Colonic mucosa (tissue), 4 donors: ENCODE measurements around the gene PUM1. TPM values are rescaled to one million over a fixed set of nuclear protein-coding genes. Genes with fewer than 3 reads are reported as not detected.
"Not testable (repeated sequence)": the region's sequence is repeated elsewhere in the genome, so short reads cannot be mapped to it uniquely, and the experiment has no call there.

Experiments
- DNase-seq: peaks from one replicate; pipeline ENCODE4 v3.0.0-alpha.2; 2020
- H3K27ac ChIP-seq: fragments of 200-600 bp; one replicate; pipeline ENCODE4 v1.8.0; 2021
- H3K27me3 ChIP-seq: fragments of 200-600 bp; one replicate; pipeline ENCODE4 v1.8.0; 2021
- H3K36me3 ChIP-seq: fragments of 200-600 bp; one replicate; pipeline ENCODE4 v1.8.0; 2021
- H3K4me1 ChIP-seq: fragments of 200-600 bp; one replicate; pipeline ENCODE4 v1.8.0; 2021; ENCODE audit warnings: mild to moderate bottlenecking
- H3K4me3 ChIP-seq: fragments of 200-600 bp; one replicate; pipeline ENCODE4 v1.8.0; 2021
- H3K9ac ChIP-seq, 2 donors: one replicate each; pipeline ENCODE4 v1.7.0; 2013; ENCODE audit warnings: control low read depth in 2 of 2, low read depth in 2 of 2, low read length in 2 of 2
- H3K9me3 ChIP-seq: fragments of 200-600 bp; one replicate; pipeline ENCODE4 v1.8.0; 2021
- CTCF ChIP-seq: fragments of 200-600 bp; IDR thresholded peaks from one replicate; pipeline ENCODE4 v1.8.0; 2022; ENCODE audit warnings: antibody characterized with exemption, mild to moderate bottlenecking
- intact Hi-C: fragments of 100-400 bp; cut with DNase I; formaldehyde crosslinking; loops from one replicate; pipeline ENCODE4 v1.14.1; 2022
- total RNA-seq, 2 donors: library from RNA; stranded (reverse); fragmentation: NEBNext Ultra II Directional in 1 of 2; extraction: Animal tissue kit (Norgen Biotek cat#: 25700) in 1 of 2; gene quantifications; one replicate each; pipeline ENCODE4 v1.2.1, GENCODE V29; 2021
- donor health status: healthy.
- donor health status: DM: no; HTN: no; CAD: no.
- donor health status: DM: no; HTN: no; CAD: no.

PUM1 gene
- total RNA-seq, 2 donors from 2014 or later: 119 to 124 TPM

DNA sequence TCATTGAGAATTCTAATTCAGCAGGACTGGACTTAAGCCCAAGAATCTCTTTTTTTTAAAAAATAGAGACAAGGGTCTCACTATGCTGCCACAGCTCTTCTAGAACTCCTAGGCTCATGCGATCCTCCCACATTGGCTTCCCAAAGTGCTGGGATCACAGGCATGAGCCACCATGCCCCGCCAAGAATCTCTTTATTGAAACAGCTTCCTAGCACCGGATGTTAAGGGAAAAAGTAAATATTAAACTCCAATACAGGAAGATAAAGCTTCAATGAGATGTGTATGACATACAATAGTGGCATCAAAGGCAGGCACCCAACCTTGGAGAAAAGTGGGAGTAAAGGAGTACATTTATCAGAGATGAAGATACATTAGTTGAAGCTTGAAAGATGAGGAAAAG, 25.5 kb downstream of the PUM1 start:
- DNase-seq: no peak
- no peak for TF ChIP-seq CTCF
- intact Hi-C loops: no loop called here
- no peak overlapping the region for H3K27ac ChIP-seq
- H3K27me3 ChIP-seq: no peaks in the 10 kb centered on the region
- H3K9ac ChIP-seq: no peak overlapping the region
- peaks cover 4% of the 10 kb centered on the region for H3K4me1 ChIP-seq
- H3K36me3 ChIP-seq: no peaks in the 10 kb centered on the region
- H3K9me3 ChIP-seq: no peaks in the 10 kb centered on the region
- no peak overlapping the region for H3K4me3 ChIP-seq

GRCh38 chr1:31038935-31039334, 26.6 kb downstream of the PUM1 start:
- intact Hi-C loops, H3K9me3 ChIP-seq, DNase-seq, H3K36me3 ChIP-seq, H3K9ac ChIP-seq, H3K27ac ChIP-seq, H3K4me1 ChIP-seq, H3K27me3 ChIP-seq, H3K4me3 ChIP-seq: not testable (repeated sequence)

DNA sequence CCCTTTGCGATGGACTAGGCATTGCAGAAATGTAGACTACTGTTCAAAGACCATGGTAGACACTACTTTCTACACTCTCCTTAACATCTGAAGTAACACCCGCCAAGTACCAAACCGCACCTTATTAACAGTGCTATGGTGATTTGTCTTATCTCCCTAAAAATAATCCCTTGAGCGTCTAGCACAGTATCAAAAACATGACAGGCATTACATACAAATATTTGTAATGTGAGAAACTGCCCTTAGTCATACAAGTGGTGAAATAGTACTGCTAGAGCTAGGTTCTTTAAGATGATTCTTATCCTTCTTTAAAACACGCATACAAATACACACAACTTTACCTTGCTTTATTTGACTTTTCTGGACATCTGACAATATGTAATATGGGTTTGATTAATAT, 27.2 kb downstream of the PUM1 start:
- peaks cover 4% of the 10 kb centered on the region for H3K4me1 ChIP-seq
- DNase-seq: no peak
- H3K27ac ChIP-seq: no peak overlapping the region
- TF ChIP-seq CTCF: no peak
- no peak overlapping the region for H3K4me3 ChIP-seq
- no peaks in the 10 kb centered on the region for H3K9me3 ChIP-seq
- no peak overlapping the region for H3K9ac ChIP-seq
- no peaks in the 10 kb centered on the region for H3K36me3 ChIP-seq
- intact Hi-C loops: no loop called here
- no peaks in the 10 kb centered on the region for H3K27me3 ChIP-seq

DNA sequence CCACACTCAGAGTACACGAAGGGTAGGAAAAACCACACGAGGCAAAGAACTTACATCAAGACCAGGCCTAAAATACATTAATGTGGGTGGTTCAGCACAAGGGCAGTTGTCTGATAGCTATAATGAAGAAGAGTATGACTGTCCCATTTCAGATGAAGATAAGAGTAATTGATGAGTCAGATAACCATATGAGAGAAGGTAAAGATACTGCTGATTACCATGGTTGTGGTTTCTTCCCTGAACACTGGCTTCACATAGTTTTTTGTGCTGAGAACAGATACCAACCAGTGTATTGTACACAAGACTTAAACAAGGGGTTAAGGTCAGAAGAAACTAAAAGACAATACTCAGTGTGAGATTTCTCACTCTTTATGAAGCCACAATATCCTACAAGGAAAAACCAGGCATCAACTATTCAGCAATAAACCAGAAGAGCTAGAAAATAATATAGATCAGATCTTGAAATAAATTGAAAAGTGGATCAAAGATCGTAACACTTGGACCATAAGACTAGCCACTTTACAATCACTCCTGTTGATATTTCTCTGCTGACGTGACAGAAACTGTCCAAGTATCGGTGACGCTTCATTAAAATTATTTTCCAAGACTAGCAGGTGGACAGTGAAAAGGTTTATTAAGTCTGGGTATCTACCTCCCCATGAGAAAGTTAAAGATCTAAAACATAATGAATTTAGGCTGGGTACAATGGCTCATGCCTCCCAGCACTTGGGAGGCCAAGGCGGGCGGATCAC, 28.6 kb downstream of the PUM1 start:
- Histone ChIP-seq H3K36me3 (no peaks in the 10 kb centered on the region), H3K9me3 (no peaks in the 10 kb centered on the region), H3K27ac (no peak overlapping the region), H3K27me3 (no peaks in the 10 kb centered on the region), H3K9ac (no peak overlapping the region), H3K4me1 (peaks cover 4% of the 10 kb centered on the region), H3K4me3 (no peak overlapping the region)
- intact Hi-C loops: no loop called here
- no peak for TF ChIP-seq CTCF
- DNase-seq: no peak

DNA sequence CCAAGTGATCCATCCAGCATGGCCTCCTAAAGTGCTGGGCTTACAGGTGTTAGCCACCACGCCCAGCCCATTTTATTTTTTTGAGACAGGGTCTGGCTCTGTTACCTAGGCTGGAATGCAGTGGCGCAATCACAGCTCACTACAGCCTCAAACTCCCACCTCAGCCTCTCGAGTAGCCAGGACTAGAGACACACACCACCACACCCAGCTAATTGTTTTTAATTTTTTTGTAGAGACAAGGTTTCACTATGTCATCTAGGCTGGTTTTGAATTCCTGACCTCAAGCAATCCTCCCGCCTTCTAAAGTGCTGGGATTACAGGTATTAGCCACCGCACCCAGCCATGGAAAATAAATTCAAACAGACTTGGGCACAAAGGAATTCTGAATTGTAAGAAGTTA, 31.9 kb downstream of the PUM1 start:
- TF ChIP-seq CTCF: no peak
- Histone ChIP-seq H3K4me1 (peaks cover 8% of the 10 kb centered on the region), H3K27ac (no peak overlapping the region), H3K9me3 (no peaks in the 10 kb centered on the region), H3K36me3 (no peaks in the 10 kb centered on the region), H3K27me3 (no peaks in the 10 kb centered on the region), H3K4me3 (no peak overlapping the region), H3K9ac (no peak overlapping the region)
- intact Hi-C loops: no loop called here
- DNase-seq: no peak

- DNase-seq: no peak
- peaks cover 10% of the 10 kb centered on the region for H3K4me1 ChIP-seq
- no peaks in the 10 kb centered on the region for H3K9me3 ChIP-seq
- H3K27me3 ChIP-seq: no peaks in the 10 kb centered on the region
- no peak overlapping the region for H3K4me3 ChIP-seq
- no peaks in the 10 kb centered on the region for H3K36me3 ChIP-seq
- intact Hi-C loops: no loop called here
- no peak overlapping the region for H3K27ac ChIP-seq
- H3K9ac ChIP-seq: no peak overlapping the region
- no peak for TF ChIP-seq CTCF
Measured at GRCh38 chr1:31032266-31032665, 33.3 kb downstream of the PUM1 start.
